ENCODE measurements around the gene CACNG5.
"Not testable (repeated sequence)": the region's sequence is repeated elsewhere in the genome, so short reads cannot be mapped to it uniquely, and the experiment has no call there.

Gene CACNG5

GRCh38 chr17:66893382-66893781 is 58.5 kb downstream of the CACNG5 start:
- no peaks in the 10 kb centered on the region for H3K4me1 Mint-ChIP-seq (ENCODE audit: low read depth)
- H3K36me3 Mint-ChIP-seq, result no peaks in the 10 kb centered on the region
- no peaks in the 10 kb centered on the region for H3K27me3 Mint-ChIP-seq
- no peaks in the 10 kb centered on the region for H3K9me3 Mint-ChIP-seq (ENCODE audit: low read depth)
- no peak overlapping the region for H3K27ac Mint-ChIP-seq
- no peak overlapping the region for H3K4me3 Mint-ChIP-seq

- no peaks in the 10 kb centered on the region for H3K9me3 Mint-ChIP-seq (ENCODE audit: low read depth)
- H3K27ac Mint-ChIP-seq, result no peak overlapping the region
- no peaks in the 10 kb centered on the region for H3K36me3 Mint-ChIP-seq
- no peak overlapping the region for H3K4me3 Mint-ChIP-seq
- H3K4me1 Mint-ChIP-seq (ENCODE audit: low read depth), result no peaks in the 10 kb centered on the region
- H3K27me3 Mint-ChIP-seq, result no peaks in the 10 kb centered on the region
These were observed 58.9 kb downstream of the CACNG5 start for GRCh38 chr17:66893863-66894262.

GRCh38 chr17:66897141-66897540 is 62.2 kb downstream of the CACNG5 start:
- H3K9me3 Mint-ChIP-seq (ENCODE audit: low read depth), result no peaks in the 10 kb centered on the region
- H3K27ac Mint-ChIP-seq, result no peak overlapping the region
- no peaks in the 10 kb centered on the region for H3K36me3 Mint-ChIP-seq
- H3K27me3 Mint-ChIP-seq, result no peaks in the 10 kb centered on the region
- H3K4me1 Mint-ChIP-seq (ENCODE audit: low read depth), result no peaks in the 10 kb centered on the region
- H3K4me3 Mint-ChIP-seq, result no peak overlapping the region

- no peaks in the 10 kb centered on the region for H3K36me3 Mint-ChIP-seq
- H3K4me3 Mint-ChIP-seq, result no peak overlapping the region
- peaks cover 3% of the 10 kb centered on the region for H3K27me3 Mint-ChIP-seq
- H3K4me1 Mint-ChIP-seq (ENCODE audit: low read depth), result no peaks in the 10 kb centered on the region
- H3K27ac Mint-ChIP-seq, result no peak overlapping the region
- no peaks in the 10 kb centered on the region for H3K9me3 Mint-ChIP-seq (ENCODE audit: low read depth)
These were observed 63.6 kb downstream of the CACNG5 start for GRCh38 chr17:66898536-66898935.

GRCh38 chr17:66900126-66901010 is 65.5 kb downstream of the CACNG5 start:
- Mint-ChIP-seq H3K27me3 (peaks cover 3% of the 10 kb centered on the region), H3K4me1 (ENCODE audit: low read depth) (no peaks in the 10 kb centered on the region), H3K36me3 (no peaks in the 10 kb centered on the region), H3K9me3 (ENCODE audit: low read depth) (no peaks in the 10 kb centered on the region), H3K27ac (no peak overlapping the region), H3K4me3 (no peak overlapping the region)

- H3K27me3 Mint-ChIP-seq; H3K27ac Mint-ChIP-seq; H3K9me3 Mint-ChIP-seq (ENCODE audit: low read depth); H3K4me3 Mint-ChIP-seq; H3K36me3 Mint-ChIP-seq; H3K4me1 Mint-ChIP-seq (ENCODE audit: low read depth): not testable (repeated sequence)
These were observed 68.4 kb downstream of the CACNG5 start for GRCh38 chr17:66903296-66903695.

- peaks cover 7% of the 10 kb centered on the region for H3K4me1 Mint-ChIP-seq (ENCODE audit: low read depth)
- H3K27ac Mint-ChIP-seq, result no peak overlapping the region
- H3K36me3 Mint-ChIP-seq, result no peaks in the 10 kb centered on the region
- peaks cover 3% of the 10 kb centered on the region for H3K27me3 Mint-ChIP-seq
- no peak overlapping the region for H3K4me3 Mint-ChIP-seq
- no peaks in the 10 kb centered on the region for H3K9me3 Mint-ChIP-seq (ENCODE audit: low read depth)
These were observed 68.9 kb downstream of the CACNG5 start for GRCh38 chr17:66903781-66904180.

- Mint-ChIP-seq H3K36me3 (no peaks in the 10 kb centered on the region), H3K27ac (no peak overlapping the region)
These were observed 70.1 kb downstream of the CACNG5 start for GRCh38 chr17:66904760-66905624.

GRCh38 chr17:66906321-66907278 is 71.7 kb downstream of the CACNG5 start:
- Mint-ChIP-seq H3K36me3 (no peaks in the 10 kb centered on the region), H3K27me3 (peaks cover 3% of the 10 kb centered on the region), H3K4me3 (no peak overlapping the region), H3K9me3 (ENCODE audit: low read depth) (no peaks in the 10 kb centered on the region), H3K4me1 (ENCODE audit: low read depth) (peaks cover 7% of the 10 kb centered on the region), H3K27ac (no peak overlapping the region)

More at GRCh38 chr17:66904760-66905624, 70.1 kb downstream of the CACNG5 start:
- Mint-ChIP-seq H3K4me3 (no peak overlapping the region), H3K9me3 (ENCODE audit: low read depth) (no peaks in the 10 kb centered on the region), H3K4me1 (ENCODE audit: low read depth) (peaks cover 7% of the 10 kb centered on the region), H3K27me3 (peaks cover 3% of the 10 kb centered on the region)

- Mint-ChIP-seq H3K4me3 (no peak overlapping the region), H3K4me1 (ENCODE audit: low read depth) (peaks cover 7% of the 10 kb centered on the region), H3K27ac (no peak overlapping the region), H3K36me3 (no peaks in the 10 kb centered on the region), H3K27me3 (peaks cover 4% of the 10 kb centered on the region), H3K9me3 (ENCODE audit: low read depth) (no peaks in the 10 kb centered on the region)
These were observed 75.0 kb downstream of the CACNG5 start for GRCh38 chr17:66909804-66910373.

GRCh38 chr17:66910651-66911285 is 75.9 kb downstream of the CACNG5 start:
- no peak overlapping the region for H3K4me3 Mint-ChIP-seq
- no peaks in the 10 kb centered on the region for H3K9me3 Mint-ChIP-seq (ENCODE audit: low read depth)
- H3K27me3 Mint-ChIP-seq, result peaks cover 8% of the 10 kb centered on the region
- no peaks in the 10 kb centered on the region for H3K36me3 Mint-ChIP-seq
- no peak overlapping the region for H3K27ac Mint-ChIP-seq
- H3K4me1 Mint-ChIP-seq (ENCODE audit: low read depth), result peaks cover 6% of the 10 kb centered on the region

- no peaks in the 10 kb centered on the region for H3K36me3 Mint-ChIP-seq
These were observed 80.3 kb downstream of the CACNG5 start for GRCh38 chr17:66915204-66915611.

GRCh38 chr17:66915792-66916191 is 80.9 kb downstream of the CACNG5 start:
- no peaks in the 10 kb centered on the region for H3K36me3 Mint-ChIP-seq
- peaks cover 6% of the 10 kb centered on the region for H3K9me3 Mint-ChIP-seq (ENCODE audit: low read depth)
- H3K27me3 Mint-ChIP-seq, result peaks cover 16% of the 10 kb centered on the region
- H3K4me1 Mint-ChIP-seq (ENCODE audit: low read depth), result no peaks in the 10 kb centered on the region
- H3K4me3 Mint-ChIP-seq, result no peak overlapping the region
- no peak overlapping the region for H3K27ac Mint-ChIP-seq

More at GRCh38 chr17:66915204-66915611, 80.3 kb downstream of the CACNG5 start:
- Mint-ChIP-seq H3K27me3 (peaks cover 14% of the 10 kb centered on the region), H3K4me3 (no peak overlapping the region), H3K27ac (no peak overlapping the region), H3K4me1 (ENCODE audit: low read depth) (no peaks in the 10 kb centered on the region), H3K9me3 (ENCODE audit: low read depth) (peaks cover 6% of the 10 kb centered on the region)

- Mint-ChIP-seq H3K4me1 (ENCODE audit: low read depth) (no peaks in the 10 kb centered on the region), H3K27me3 (peaks cover 16% of the 10 kb centered on the region), H3K4me3 (no peak overlapping the region), H3K9me3 (ENCODE audit: low read depth) (peaks cover 10% of the 10 kb centered on the region), H3K36me3 (no peaks in the 10 kb centered on the region), H3K27ac (no peak overlapping the region)
These were observed 82.0 kb downstream of the CACNG5 start for GRCh38 chr17:66916946-66917345.
